Measurements from ENCODE around the gene SLC4A7. TPM values are rescaled to one million over a fixed set of nuclear protein-coding genes. Genes with fewer than 3 reads are reported as not detected.

The SLC4A7 gene
- total and polyA plus RNA-seq, 3 donors from 2014 or later = 17.7 to 46.6 (median 43.2) TPM

- WGBS, 2 donors = 89 to 90% methylated on average over 6 of the region's 6 CpGs
- Histone ChIP-seq H3K36me3 (ENCODE audit: low read depth, missing control alignments) (no peaks in the 10 kb centered on the region), H3K27me3 (no peaks in the 10 kb centered on the region), H3K4me1 (no peaks in the 10 kb centered on the region), H3K27ac (no peak overlapping the region), H3K9me3 (no peaks in the 10 kb centered on the region), H3K4me3 (no peak overlapping the region)
- TF ChIP-seq CTCF (IDR thresholded peaks at IDR 0.05) (no peak), POLR2A (IDR thresholded peaks at IDR 0.05) (no peak)
- intact Hi-C loops (cut with DNase I; ENCODE audit: low total_unique reads) = no loop called here
- no peak for DNase-seq
Observed at GRCh38 chr3:27526614-27527315, 42.6 kb upstream of the SLC4A7 start.

- no peak overlapping the region for H3K4me3 ChIP-seq
- 84 to 89% methylated on average over 2 of the region's 2 CpGs for WGBS, 2 donors
- no peaks in the 10 kb centered on the region for H3K9me3 ChIP-seq
- no peaks in the 10 kb centered on the region for H3K36me3 ChIP-seq (ENCODE audit: low read depth, missing control alignments)
- H3K27ac ChIP-seq = no peak overlapping the region
- no peak for DNase-seq
- H3K27me3 ChIP-seq = no peaks in the 10 kb centered on the region
- H3K4me1 ChIP-seq = no peaks in the 10 kb centered on the region
- intact Hi-C loops (cut with DNase I; ENCODE audit: low total_unique reads) = no loop called here
- TF ChIP-seq POLR2A (IDR thresholded peaks at IDR 0.05) (no peak), CTCF (IDR thresholded peaks at IDR 0.05) (no peak)
Observed at GRCh38 chr3:27521872-27522265, 37.7 kb upstream of the SLC4A7 start.

DNA sequence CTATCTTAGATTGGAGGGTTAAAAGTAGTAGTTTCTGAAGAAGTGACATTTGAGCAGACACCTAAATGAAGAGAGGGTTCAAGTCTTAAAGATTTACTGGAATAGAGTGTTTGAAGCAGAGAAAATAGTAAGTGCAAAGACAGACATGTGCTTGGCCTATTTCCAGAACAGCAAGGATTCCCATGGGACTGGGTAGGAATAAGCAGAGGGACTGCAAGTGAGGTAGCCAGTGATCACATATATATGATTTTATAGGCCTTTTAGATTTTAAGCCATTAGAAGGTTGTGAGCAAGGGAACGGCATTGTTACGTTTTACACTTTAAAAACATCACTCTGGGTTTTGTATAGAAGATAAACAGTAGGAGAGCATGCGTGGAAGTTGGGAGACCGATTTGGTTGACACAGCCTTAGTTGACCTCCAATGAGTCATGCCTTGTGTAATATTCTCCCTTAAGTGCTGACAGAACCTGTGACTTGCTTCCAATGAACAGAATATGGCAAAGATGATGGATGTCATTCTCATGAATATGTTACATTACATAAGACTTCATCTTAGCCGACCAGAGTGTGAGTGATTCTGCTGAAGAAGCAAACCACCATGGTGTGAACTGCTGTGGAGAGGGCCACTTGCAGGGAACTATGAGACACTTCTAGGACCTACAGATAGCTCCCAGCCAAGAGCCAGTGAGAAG is 37.1 kb upstream of the SLC4A7 start:
- TF ChIP-seq CTCF (IDR thresholded peaks at IDR 0.05) = no peak
- no peak for TF ChIP-seq POLR2A (IDR thresholded peaks at IDR 0.05)
- no peaks in the 10 kb centered on the region for H3K4me1 ChIP-seq
- WGBS, 2 donors = 68 to 87% methylated on average over 5 of the region's 5 CpGs
- H3K27me3 ChIP-seq = no peaks in the 10 kb centered on the region
- intact Hi-C loops (cut with DNase I; ENCODE audit: low total_unique reads) = no loop called here
- H3K36me3 ChIP-seq (ENCODE audit: low read depth, missing control alignments) = no peaks in the 10 kb centered on the region
- no peaks in the 10 kb centered on the region for H3K9me3 ChIP-seq
- no peak overlapping the region for H3K4me3 ChIP-seq
- no peak overlapping the region for H3K27ac ChIP-seq
- DNase-seq = no peak

DNA sequence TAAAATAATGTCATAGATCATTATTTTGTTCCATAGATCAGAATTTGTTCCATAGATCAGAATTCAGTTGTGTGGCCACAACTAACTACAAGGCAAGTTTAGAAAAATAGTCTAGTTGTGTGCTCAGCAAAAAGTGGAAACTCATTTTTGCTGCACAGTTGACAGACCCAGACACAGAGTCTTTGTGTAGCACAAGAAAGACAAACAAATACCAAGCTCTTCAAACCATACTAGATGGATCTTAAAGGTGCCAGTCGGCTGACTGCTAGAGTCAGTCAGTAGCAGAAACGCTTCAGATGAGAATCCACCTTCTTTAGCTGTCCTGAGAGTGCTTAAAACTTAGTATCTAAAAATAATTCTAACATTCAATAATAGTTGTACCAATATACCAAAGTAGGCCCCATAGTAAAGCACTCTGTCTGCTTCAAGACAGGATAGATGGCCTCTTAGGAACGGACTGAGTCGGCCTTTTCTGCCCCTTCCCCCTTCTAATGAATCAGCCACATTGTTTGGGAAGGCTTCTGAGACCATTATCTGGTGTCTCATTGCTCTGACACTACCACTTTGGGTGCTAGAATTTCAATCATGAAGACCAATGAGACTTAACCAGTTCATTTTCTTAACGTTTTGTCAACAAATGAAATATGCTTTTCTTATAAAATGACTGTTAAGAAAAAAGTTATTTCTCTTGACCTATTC is 27.7 kb upstream of the SLC4A7 start:
- Histone ChIP-seq H3K4me1 (no peaks in the 10 kb centered on the region), H3K27me3 (no peaks in the 10 kb centered on the region), H3K27ac (no peak overlapping the region), H3K4me3 (no peak overlapping the region), H3K36me3 (ENCODE audit: low read depth, missing control alignments) (no peaks in the 10 kb centered on the region), H3K9me3 (no peaks in the 10 kb centered on the region)
- TF ChIP-seq POLR2A (IDR thresholded peaks at IDR 0.05) = no peak
- no peak for TF ChIP-seq CTCF (IDR thresholded peaks at IDR 0.05)
- WGBS, 2 donors = 55 to 61% methylated on average over 5 of the region's 5 CpGs
- DNase-seq = no peak
- intact Hi-C loops (cut with DNase I; ENCODE audit: low total_unique reads) = no loop called here
